Kidney (tissue), 14 donors: Measurements from ENCODE around the gene IL25. TPM values are rescaled to one million over a fixed set of nuclear protein-coding genes. Genes with fewer than 3 reads are reported as not detected.

Experiments
- DNase-seq, 5 donors: peaks; one replicate each; pipeline ENCODE4 v3.0.0-alpha.2; 2013 to 2020
- FAIRE-seq: peaks from 2 replicates; lab custom pipeline; 2012; peaks lifted over from hg19 to GRCh38; lab: Jason Lieb, UNC
- H3K27ac ChIP-seq, 2 donors: one replicate each; pipeline ENCODE4 v1.7.0; 2013; ENCODE audit warnings: low read depth in 2 of 2, low read length in 2 of 2, inconsistent platforms in 1 of 2
- H3K27me3 ChIP-seq: one replicate; pipeline ENCODE4 v1.7.1; 2013; ENCODE audit warnings: low read length, inconsistent platforms; ENCODE audit not compliant: control insufficient read depth, insufficient read depth
- H3K36me3 ChIP-seq, 3 donors: one replicate each; pipeline versions ENCODE4 v1.7.0 to v1.7.1; 2013; ENCODE audit warnings: low read length in 3 of 3, control low read depth in 1 of 3, inconsistent platforms in 1 of 3; ENCODE audit not compliant: insufficient read depth in 3 of 3, control insufficient read depth in 2 of 3
- H3K4me1 ChIP-seq, 3 donors: one replicate each; pipeline versions ENCODE4 v1.7.0 to v1.7.1; 2013; ENCODE audit warnings: low read length in 3 of 3, inconsistent platforms in 1 of 3, low read depth in 1 of 3; ENCODE audit not compliant: control insufficient read depth in 2 of 3, insufficient read depth in 2 of 3
- H3K4me3 ChIP-seq, 3 donors: one replicate each; pipeline versions ENCODE4 v1.7.0 to v1.8.1; 2013; ENCODE audit warnings: low read length in 3 of 3, control low read depth in 1 of 3, inconsistent platforms in 1 of 3
- H3K9ac ChIP-seq, 3 donors: one replicate each; pipeline versions ENCODE4 v1.7.0 to v1.7.1; 2013; ENCODE audit warnings: low read length in 3 of 3, control low read depth in 1 of 3, inconsistent platforms in 1 of 3
- H3K9me3 ChIP-seq, 3 donors: one replicate each; pipeline versions ENCODE4 v1.7.0 to v1.7.1; 2013; ENCODE audit warnings: low read length in 3 of 3, control low read depth in 1 of 3, inconsistent platforms in 1 of 3; ENCODE audit not compliant: control insufficient read depth in 2 of 3, insufficient read depth in 1 of 3
- CTCF ChIP-seq: IDR thresholded peaks from 3 replicates; pipeline ENCODE4 v1.5.1; 2012; ENCODE audit warnings: mild to moderate bottlenecking, moderate library complexity, borderline replicate concordance; ENCODE audit not compliant: insufficient read depth; ENCODE audit errors: extremely low read depth
- intact Hi-C: fragments of 100-400 bp; cut with DNase I; formaldehyde crosslinking; loops from one replicate; pipeline ENCODE4 v1.11.1; 2022
- polyA plus RNA-seq: library from polyadenylated mRNA; stranded (reverse); fragments of 350-450 nt; fragmentation: Illumina TruSeq; extraction: RNeasy Lipid Tissue Mini Kit (QIAGEN cat#74804); gene quantifications from one replicate; pipeline ENCODE4 v1.2.3, GENCODE V29; 2014; ENCODE audit warnings: low read depth, low replicate concordance; ENCODE audit not compliant: insufficient read depth
- total RNA-seq: library from RNA; stranded (reverse); fragmentation: NEBNext Ultra II Directional; extraction: Animal tissue kit (Norgen Biotek cat#: 25700); gene quantifications from one replicate; pipeline ENCODE4 v1.2.1, GENCODE V29; 2021
- donor health status: control.
- donor health status: control.
- donor health status: control.
- donor health status: control.
- donor health status: control.
- donor health status: DM: yes; HTN: yes; CAD: no.
- donor health status: Normal renal cell carcinoma (clear cell type).

IL25 gene
- total and polyA plus RNA-seq, 2 donors from 2014 or later = not detected

- Histone ChIP-seq H3K4me3 (no peak overlapping the region), H3K27ac (no peak overlapping the region), H3K27me3 (no peaks in the 10 kb centered on the region), H3K4me1 (no peaks in the 10 kb centered on the region), H3K36me3 (no peaks in the 10 kb centered on the region), H3K9me3 (no peaks in the 10 kb centered on the region), H3K9ac (no peak overlapping the region)
- DNase-seq (no peak), FAIRE-seq (no peak)
- no peak for TF ChIP-seq CTCF
- intact Hi-C loops = no loop called here
Measured at GRCh38 chr14:23335623-23336022, 37.0 kb upstream of the IL25 start.

- Histone ChIP-seq H3K9me3 (no peaks in the 10 kb centered on the region), H3K27ac (no peak overlapping the region), H3K27me3 (no peaks in the 10 kb centered on the region), H3K9ac (no peak overlapping the region), H3K4me1 (no peaks in the 10 kb centered on the region), H3K36me3 (no peaks in the 10 kb centered on the region), H3K4me3 (no peak overlapping the region)
- FAIRE-seq = peak; percentile 23
- DNase-seq = no peak
- no peak for TF ChIP-seq CTCF
- intact Hi-C loops = no loop called here
Measured at GRCh38 chr14:23339506-23340268, 32.9 kb upstream of the IL25 start.

GRCh38 chr14:23344481-23344880, 28.1 kb upstream of the IL25 start:
- TF ChIP-seq CTCF = no peak
- Histone ChIP-seq H3K36me3 (no peaks in the 10 kb centered on the region), H3K9ac (no peak overlapping the region), H3K27me3 (no peaks in the 10 kb centered on the region), H3K4me1 (no peaks in the 10 kb centered on the region), H3K4me3 (no peak overlapping the region), H3K27ac (no peak overlapping the region), H3K9me3 (no peaks in the 10 kb centered on the region)
- intact Hi-C loops = no loop called here
- no peak for FAIRE-seq
- DNase-seq = no peak
